SK-N-SH treated with all-trans-retinoic acid at 6 μM for 48 hours (cell line): ENCODE results near the gene LYRM9.

ENCODE experiments used
- ARNTL ChIP-seq: fragments of 450-650 bp; formaldehyde crosslinking; IDR thresholded peaks from 2 replicates; pipeline ENCODE4 v1.5.0; 2020; ENCODE audit warnings: low read depth, mild to moderate bottlenecking, moderate library complexity, borderline replicate concordance
- BACH2 ChIP-seq: fragments of 250-450 bp; sonication (Bioruptor Pico); IDR thresholded peaks from 2 replicates; pipeline ENCODE4 v1.9.0; 2021; ENCODE audit warnings: mild to moderate bottlenecking, borderline replicate concordance
- CSDC2 ChIP-seq: fragments of 250-450 bp; sonication (Bioruptor Pico); IDR thresholded peaks from 2 replicates; pipeline ENCODE4 v1.5.0; 2020; ENCODE audit warnings: mild to moderate bottlenecking, moderate library complexity
- GLIS3 ChIP-seq: fragments of 250-450 bp; sonication (Bioruptor Pico); IDR thresholded peaks from 2 replicates; pipeline ENCODE4 v1.5.0; 2020; ENCODE audit warnings: mild to moderate bottlenecking, moderate library complexity
- ISL1 ChIP-seq: fragments of 250-450 bp; sonication (Bioruptor Pico); IDR thresholded peaks from 2 replicates; pipeline ENCODE4 v2.1.2; 2022; ENCODE audit warnings: mild to moderate bottlenecking, moderate library complexity
- PATZ1 ChIP-seq: fragments of 250-450 bp; sonication (Bioruptor Pico); IDR thresholded peaks from 2 replicates; pipeline ENCODE4 v1.8.0; 2020; ENCODE audit warnings: mild to moderate bottlenecking, moderate library complexity, borderline replicate concordance
- RARB ChIP-seq: fragments of 250-450 bp; sonication (Bioruptor Pico); IDR thresholded peaks from 2 replicates; pipeline ENCODE4 v1.8.0; 2021; ENCODE audit warnings: mild to moderate bottlenecking, moderate library complexity
- TCF4 ChIP-seq: fragments of 250-450 bp; sonication (Bioruptor Pico); IDR thresholded peaks from 2 replicates; pipeline ENCODE4 v1.8.0; 2021; ENCODE audit warnings: mild to moderate bottlenecking, moderate library complexity, borderline replicate concordance
- ZC3H10 ChIP-seq: fragments of 250-450 bp; sonication (Bioruptor Pico); IDR thresholded peaks from 2 replicates; pipeline ENCODE4 v1.5.1; 2021; ENCODE audit warnings: mild to moderate bottlenecking, moderate library complexity
- ZFP30 ChIP-seq: fragments of 450-650 bp; formaldehyde crosslinking; IDR thresholded peaks from 2 replicates; pipeline ENCODE4 v1.5.0; 2022; ENCODE audit warnings: mild to moderate bottlenecking, moderate library complexity
- ZNF565 ChIP-seq: fragments of 450-650 bp; formaldehyde crosslinking; conservative IDR thresholded peaks from 2 replicates; pipeline ENCODE4 v1.5.0; 2020; ENCODE audit warnings: low read depth, mild to moderate bottlenecking, moderate library complexity
- ZNF70 ChIP-seq: fragments of 450-650 bp; formaldehyde crosslinking; IDR thresholded peaks from 2 replicates; pipeline ENCODE4 v1.5.0; 2020; ENCODE audit warnings: mild to moderate bottlenecking, moderate library complexity
- TF ChIP-seq, protein P1 (sequence below): fragments of 250-450 bp; sonication (Bioruptor Pico); IDR thresholded peaks from 2 replicates; pipeline ENCODE4 v1.5.1; 2020; ENCODE audit warnings: low read depth, mild to moderate bottlenecking, moderate library complexity
- TF ChIP-seq, protein P2 (sequence below): fragments of 250-450 bp; sonication (Bioruptor Pico); IDR thresholded peaks from 2 replicates; pipeline ENCODE4 v1.5.1; 2021; ENCODE audit warnings: mild to moderate bottlenecking, moderate library complexity

DNA sequence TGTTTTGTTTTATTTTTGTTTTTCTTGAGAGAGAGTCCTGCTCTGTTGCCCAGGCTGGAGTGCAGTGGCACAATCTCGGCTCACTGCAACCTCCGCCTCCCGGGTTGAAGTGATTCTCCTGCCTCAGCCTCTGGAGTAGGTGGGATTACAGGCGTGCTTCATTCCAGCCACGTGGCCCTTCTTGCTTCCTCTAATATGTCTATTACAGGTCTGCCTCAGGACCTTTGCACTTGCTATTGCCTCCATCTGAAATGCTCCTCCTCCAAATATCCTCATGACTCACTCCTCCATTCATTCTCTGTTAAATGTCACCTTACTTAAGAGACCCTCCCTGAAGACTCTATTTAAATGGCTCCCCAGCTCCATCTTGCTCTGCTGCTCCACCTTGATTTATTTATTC lies 39.0 kb downstream of the LYRM9 start:
- TF ChIP-seq PATZ1 (CRISPR knock-in tag) (no peak), ISL1 (CRISPR knock-in tag) (no peak), ZFP30 (CRISPR knock-in tag) (no peak), ZNF70 (CRISPR knock-in tag) (no peak), CSDC2 (CRISPR knock-in tag) (no peak), ZC3H10 (CRISPR knock-in tag) (no peak), RARB (CRISPR knock-in tag) (no peak), TCF4 (CRISPR knock-in tag) (no peak), GLIS3 (CRISPR knock-in tag) (no peak), ZNF565 (CRISPR knock-in tag) (no peak), BACH2 (no peak), ARNTL (CRISPR knock-in tag) (no peak)
- TF ChIP-seq, protein P1, sequence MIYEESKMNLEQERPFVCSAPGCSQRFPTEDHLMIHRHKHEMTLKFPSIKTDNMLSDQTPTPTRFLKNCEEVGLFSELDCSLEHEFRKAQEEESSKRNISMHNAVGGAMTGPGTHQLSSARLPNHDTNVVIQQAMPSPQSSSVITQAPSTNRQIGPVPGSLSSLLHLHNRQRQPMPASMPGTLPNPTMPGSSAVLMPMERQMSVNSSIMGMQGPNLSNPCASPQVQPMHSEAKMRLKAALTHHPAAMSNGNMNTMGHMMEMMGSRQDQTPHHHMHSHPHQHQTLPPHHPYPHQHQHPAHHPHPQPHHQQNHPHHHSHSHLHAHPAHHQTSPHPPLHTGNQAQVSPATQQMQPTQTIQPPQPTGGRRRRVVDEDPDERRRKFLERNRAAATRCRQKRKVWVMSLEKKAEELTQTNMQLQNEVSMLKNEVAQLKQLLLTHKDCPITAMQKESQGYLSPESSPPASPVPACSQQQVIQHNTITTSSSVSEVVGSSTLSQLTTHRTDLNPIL (CRISPR knock-in tag), result no peak
- TF ChIP-seq, protein P2, sequence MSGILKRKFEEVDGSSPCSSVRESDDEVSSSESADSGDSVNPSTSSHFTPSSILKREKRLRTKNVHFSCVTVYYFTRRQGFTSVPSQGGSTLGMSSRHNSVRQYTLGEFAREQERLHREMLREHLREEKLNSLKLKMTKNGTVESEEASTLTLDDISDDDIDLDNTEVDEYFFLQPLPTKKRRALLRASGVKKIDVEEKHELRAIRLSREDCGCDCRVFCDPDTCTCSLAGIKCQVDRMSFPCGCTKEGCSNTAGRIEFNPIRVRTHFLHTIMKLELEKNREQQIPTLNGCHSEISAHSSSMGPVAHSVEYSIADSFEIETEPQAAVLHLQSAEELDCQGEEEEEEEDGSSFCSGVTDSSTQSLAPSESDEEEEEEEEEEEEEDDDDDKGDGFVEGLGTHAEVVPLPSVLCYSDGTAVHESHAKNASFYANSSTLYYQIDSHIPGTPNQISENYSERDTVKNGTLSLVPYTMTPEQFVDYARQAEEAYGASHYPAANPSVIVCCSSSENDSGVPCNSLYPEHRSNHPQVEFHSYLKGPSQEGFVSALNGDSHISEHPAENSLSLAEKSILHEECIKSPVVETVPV (CRISPR knock-in tag), result no peak
